GM12873 (cell line): ENCODE results near the gene BNIP3.

Experiments
- TF ChIP-seq, protein P1 (sequence below): IDR thresholded peaks from 2 replicates; pipeline ENCODE4 v1.5.1; 2012; ENCODE audit warnings: low read depth, mild to moderate bottlenecking, moderate library complexity, low read length, control low read depth; ENCODE audit not compliant: insufficient read depth; ENCODE audit errors: missing control alignments

BNIP3 gene

GRCh38 chr10:132021504-132022143 is 39.9 kb upstream of the BNIP3 start:
- TF ChIP-seq, protein P1, sequence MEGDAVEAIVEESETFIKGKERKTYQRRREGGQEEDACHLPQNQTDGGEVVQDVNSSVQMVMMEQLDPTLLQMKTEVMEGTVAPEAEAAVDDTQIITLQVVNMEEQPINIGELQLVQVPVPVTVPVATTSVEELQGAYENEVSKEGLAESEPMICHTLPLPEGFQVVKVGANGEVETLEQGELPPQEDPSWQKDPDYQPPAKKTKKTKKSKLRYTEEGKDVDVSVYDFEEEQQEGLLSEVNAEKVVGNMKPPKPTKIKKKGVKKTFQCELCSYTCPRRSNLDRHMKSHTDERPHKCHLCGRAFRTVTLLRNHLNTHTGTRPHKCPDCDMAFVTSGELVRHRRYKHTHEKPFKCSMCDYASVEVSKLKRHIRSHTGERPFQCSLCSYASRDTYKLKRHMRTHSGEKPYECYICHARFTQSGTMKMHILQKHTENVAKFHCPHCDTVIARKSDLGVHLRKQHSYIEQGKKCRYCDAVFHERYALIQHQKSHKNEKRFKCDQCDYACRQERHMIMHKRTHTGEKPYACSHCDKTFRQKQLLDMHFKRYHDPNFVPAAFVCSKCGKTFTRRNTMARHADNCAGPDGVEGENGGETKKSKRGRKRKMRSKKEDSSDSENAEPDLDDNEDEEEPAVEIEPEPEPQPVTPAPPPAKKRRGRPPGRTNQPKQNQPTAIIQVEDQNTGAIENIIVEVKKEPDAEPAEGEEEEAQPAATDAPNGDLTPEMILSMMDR, result no peak

- TF ChIP-seq, protein P1, result no peak
Measured at GRCh38 chr10:132021046-132021445, 39.3 kb upstream of the BNIP3 start.

GRCh38 chr10:132020456-132020855 is 38.7 kb upstream of the BNIP3 start:
- TF ChIP-seq, protein P1, result no peak

DNA sequence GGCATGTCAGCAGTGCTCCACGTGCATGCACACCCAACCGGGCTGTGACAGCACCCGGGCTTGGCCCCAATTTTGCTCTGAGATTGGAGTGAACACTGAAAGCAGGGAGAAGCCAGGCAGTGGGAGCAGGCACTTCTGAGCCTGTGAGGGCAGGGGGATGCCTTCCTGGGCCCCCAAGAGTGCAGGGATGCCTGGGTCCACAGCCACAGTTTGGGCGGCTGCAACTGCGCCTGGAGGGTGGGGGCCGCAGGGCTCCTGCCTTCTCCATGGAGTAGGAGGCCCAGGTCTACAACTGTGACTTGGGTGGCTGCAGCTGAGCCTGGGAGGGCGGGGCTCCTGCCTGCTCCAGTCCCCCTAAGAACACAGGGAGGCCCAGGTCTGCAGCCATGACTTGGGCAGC is 37.6 kb upstream of the BNIP3 start:
- TF ChIP-seq, protein P1, result no peak

- TF ChIP-seq, protein P1, result no peak
Measured at GRCh38 chr10:132018446-132018845, 36.7 kb upstream of the BNIP3 start.

- TF ChIP-seq, protein P1, result no peak
Measured at GRCh38 chr10:132016514-132016913, 34.8 kb upstream of the BNIP3 start.

DNA sequence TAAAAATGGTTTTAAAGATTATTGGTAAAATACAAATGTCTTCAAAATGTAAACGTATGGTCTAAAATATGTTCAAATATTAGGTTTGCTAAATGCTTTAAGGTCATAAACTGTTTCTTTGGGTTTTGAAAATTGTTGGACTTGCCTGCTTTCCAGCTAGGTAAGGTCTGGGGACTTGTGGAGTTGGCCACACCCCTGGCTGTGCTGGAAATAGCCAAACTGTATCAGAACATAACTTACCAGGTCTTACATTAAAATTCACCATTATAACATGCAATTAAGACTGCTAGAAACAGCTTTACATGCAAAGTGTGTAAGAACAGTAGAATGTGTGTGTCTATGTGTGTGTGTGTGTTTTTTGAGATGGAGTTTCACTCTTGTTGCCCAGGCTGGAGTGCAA is 29.7 kb upstream of the BNIP3 start:
- TF ChIP-seq, protein P1, result no peak
